DMS 273 treated with DMSO at 0.1 percent for 48 hours (cell line): ENCODE measurements around the gene RAD51AP1.
"Not testable (repeated sequence)": the region's sequence is repeated elsewhere in the genome, so short reads cannot be mapped to it uniquely, and the experiment has no call there.

Experiments used
- DNase-seq: peaks from one replicate; lab custom pipeline; 2025; lab: John Stamatoyannopoulos, UW

The RAD51AP1 gene

GRCh38 chr12:4538207-4539160 is at the start of gene RAD51AP1:
Gene RAD51AP1, plus strand, starts transcription at chr12:4538890. Its CDS starts 50 bp downstream, at chr12:4538940.
- DNase-seq = peak; percentile 73

- DNase-seq = no peak
These were observed 49.1 kb upstream of the RAD51AP1 start for GRCh38 chr12:4489556-4489955.

GRCh38 chr12:4490973-4491372 is 47.7 kb upstream of the RAD51AP1 start:
- no peak for DNase-seq

- DNase-seq = no peak
These were observed 42.4 kb upstream of the RAD51AP1 start for GRCh38 chr12:4496145-4496838.

- no peak for DNase-seq
These were observed 39.5 kb upstream of the RAD51AP1 start for GRCh38 chr12:4499186-4499585.

GRCh38 chr12:4505376-4505986 is 33.2 kb upstream of the RAD51AP1 start:
- DNase-seq = no peak

GRCh38 chr12:4506430-4506829 is 32.3 kb upstream of the RAD51AP1 start:
- no peak for DNase-seq

GRCh38 chr12:4506870-4507269 is 31.8 kb upstream of the RAD51AP1 start:
- no peak for DNase-seq

GRCh38 chr12:4508503-4508902 is 30.2 kb upstream of the RAD51AP1 start:
- DNase-seq = not testable (repeated sequence)

GRCh38 chr12:4509269-4509668 is 29.4 kb upstream of the RAD51AP1 start:
- not testable (repeated sequence) for DNase-seq

GRCh38 chr12:4518106-4518728 is 20.5 kb upstream of the RAD51AP1 start:
- DNase-seq = no peak

- not testable (repeated sequence) for DNase-seq
These were observed 15.2 kb upstream of the RAD51AP1 start for GRCh38 chr12:4523443-4523842.

GRCh38 chr12:4526923-4527546 is 11.7 kb upstream of the RAD51AP1 start:
- no peak for DNase-seq

- DNase-seq = no peak
These were observed 8.5 kb upstream of the RAD51AP1 start for GRCh38 chr12:4530160-4530559.

GRCh38 chr12:4530982-4531586 is 7.6 kb upstream of the RAD51AP1 start:
- DNase-seq = no peak

GRCh38 chr12:4535092-4535491 is 3.6 kb upstream of the RAD51AP1 start:
- DNase-seq = no peak

GRCh38 chr12:4535871-4536270 is 2.8 kb upstream of the RAD51AP1 start:
- DNase-seq = no peak

GRCh38 chr12:4539167-4539870 is 629 bp downstream of the RAD51AP1 start:
- no peak for DNase-seq

GRCh38 chr12:4540170-4540569 is 1.5 kb downstream of the RAD51AP1 start:
- no peak for DNase-seq

- no peak for DNase-seq
These were observed 1.9 kb downstream of the RAD51AP1 start for GRCh38 chr12:4540638-4541037.

- DNase-seq = no peak
These were observed 6.5 kb downstream of the RAD51AP1 start for GRCh38 chr12:4545195-4545594.
